ENCODE measurements around the gene DCBLD2.

DCBLD2 gene

DNA sequence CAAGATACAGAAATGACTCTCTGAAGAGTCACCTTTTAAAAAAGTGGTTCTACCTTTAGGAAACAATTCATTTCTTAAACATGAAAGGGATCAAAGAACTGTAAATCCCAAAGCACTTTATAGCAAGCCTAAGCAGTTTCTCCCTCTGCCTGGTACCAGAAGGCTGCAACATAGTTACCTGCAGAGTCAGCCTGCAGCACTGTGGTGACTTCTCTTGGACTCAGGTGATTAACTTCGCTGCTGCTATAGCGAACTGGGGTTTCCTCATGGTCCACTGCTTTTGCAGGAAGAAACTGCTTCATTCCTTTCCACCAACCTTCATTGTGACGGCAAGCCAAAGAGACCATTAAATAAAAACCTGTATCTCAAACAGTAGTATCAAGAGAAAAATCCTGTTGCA, 101.1 kb downstream of the DCBLD2 start:
- TF ChIP-seq, protein P1, sequence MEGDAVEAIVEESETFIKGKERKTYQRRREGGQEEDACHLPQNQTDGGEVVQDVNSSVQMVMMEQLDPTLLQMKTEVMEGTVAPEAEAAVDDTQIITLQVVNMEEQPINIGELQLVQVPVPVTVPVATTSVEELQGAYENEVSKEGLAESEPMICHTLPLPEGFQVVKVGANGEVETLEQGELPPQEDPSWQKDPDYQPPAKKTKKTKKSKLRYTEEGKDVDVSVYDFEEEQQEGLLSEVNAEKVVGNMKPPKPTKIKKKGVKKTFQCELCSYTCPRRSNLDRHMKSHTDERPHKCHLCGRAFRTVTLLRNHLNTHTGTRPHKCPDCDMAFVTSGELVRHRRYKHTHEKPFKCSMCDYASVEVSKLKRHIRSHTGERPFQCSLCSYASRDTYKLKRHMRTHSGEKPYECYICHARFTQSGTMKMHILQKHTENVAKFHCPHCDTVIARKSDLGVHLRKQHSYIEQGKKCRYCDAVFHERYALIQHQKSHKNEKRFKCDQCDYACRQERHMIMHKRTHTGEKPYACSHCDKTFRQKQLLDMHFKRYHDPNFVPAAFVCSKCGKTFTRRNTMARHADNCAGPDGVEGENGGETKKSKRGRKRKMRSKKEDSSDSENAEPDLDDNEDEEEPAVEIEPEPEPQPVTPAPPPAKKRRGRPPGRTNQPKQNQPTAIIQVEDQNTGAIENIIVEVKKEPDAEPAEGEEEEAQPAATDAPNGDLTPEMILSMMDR (IDR thresholded peaks at IDR 0.05; ENCODE audit: unreplicated experiment in 3 of 3): no peak
- peaks cover 75% of the 10 kb centered on the region for H3K36me3 Mint-ChIP-seq (ENCODE audit: low read depth)
- H3K4me1 Mint-ChIP-seq: no peaks in the 10 kb centered on the region
- H3K27me3 Mint-ChIP-seq (ENCODE audit: low read depth): no peaks in the 10 kb centered on the region
- H3K27ac Mint-ChIP-seq: peak overlapping the region; percentile 19 to 80 (median 69)
- H3K9me3 Mint-ChIP-seq: peaks cover 7% of the 10 kb centered on the region
- H3K4me3 Mint-ChIP-seq: no peak overlapping the region

DNA sequence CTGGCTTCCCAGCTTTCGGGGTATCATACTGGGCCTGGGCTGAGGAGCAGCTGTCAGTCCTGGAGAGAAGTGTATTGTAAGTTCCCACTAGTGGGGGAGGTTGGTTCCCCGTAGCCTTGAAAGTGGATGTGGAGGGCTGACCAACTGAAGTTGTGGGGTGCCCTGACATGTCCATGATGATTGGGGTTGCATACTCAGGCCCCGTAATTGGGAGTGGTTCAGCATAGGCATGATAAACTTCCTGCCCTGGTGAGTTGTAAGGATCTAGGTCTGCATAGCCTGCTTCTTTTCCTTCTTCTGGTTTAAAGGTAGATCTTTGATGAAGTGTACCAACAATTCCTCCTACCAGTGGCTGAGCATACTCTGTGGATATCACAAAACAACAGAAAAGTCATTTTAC, 102.0 kb downstream of the DCBLD2 start:
- Mint-ChIP-seq H3K4me1 (no peaks in the 10 kb centered on the region), H3K27ac (peak overlapping the region in 1 of 3 experiments; percentile 48), H3K27me3 (ENCODE audit: low read depth) (no peaks in the 10 kb centered on the region), H3K36me3 (ENCODE audit: low read depth) (peaks cover 73% of the 10 kb centered on the region), H3K4me3 (no peak overlapping the region), H3K9me3 (peaks cover 4% of the 10 kb centered on the region)
- TF ChIP-seq, protein P1 (IDR thresholded peaks at IDR 0.05; ENCODE audit: unreplicated experiment in 3 of 3): no peak

DNA sequence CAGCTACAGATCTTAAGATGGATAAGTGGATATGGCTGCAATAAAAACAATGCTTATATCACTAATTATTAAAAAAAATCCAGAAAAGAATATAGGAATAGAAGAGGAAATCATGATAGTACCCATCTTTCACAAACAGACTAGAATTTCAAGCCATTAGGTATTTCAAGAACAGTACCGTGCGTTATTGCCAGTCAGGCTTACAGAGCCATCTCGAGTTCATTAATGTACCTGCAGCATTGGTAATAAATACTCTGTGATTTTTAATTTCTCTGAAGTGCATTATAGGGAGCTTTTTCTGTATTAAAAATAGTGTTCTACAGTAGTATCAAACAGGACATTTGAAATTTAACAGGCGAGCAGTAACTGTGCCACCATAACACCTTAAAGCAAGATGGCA, 102.7 kb downstream of the DCBLD2 start:
- Mint-ChIP-seq H3K4me1 (no peaks in the 10 kb centered on the region), H3K9me3 (peaks cover 2% of the 10 kb centered on the region), H3K27ac (peak overlapping the region in 2 of 3 experiments; percentile 8 to 33), H3K27me3 (ENCODE audit: low read depth) (no peaks in the 10 kb centered on the region), H3K4me3 (no peak overlapping the region), H3K36me3 (ENCODE audit: low read depth) (peaks cover 70% of the 10 kb centered on the region)
- TF ChIP-seq, protein P1 (IDR thresholded peaks at IDR 0.05; ENCODE audit: unreplicated experiment in 3 of 3): no peak

DNA sequence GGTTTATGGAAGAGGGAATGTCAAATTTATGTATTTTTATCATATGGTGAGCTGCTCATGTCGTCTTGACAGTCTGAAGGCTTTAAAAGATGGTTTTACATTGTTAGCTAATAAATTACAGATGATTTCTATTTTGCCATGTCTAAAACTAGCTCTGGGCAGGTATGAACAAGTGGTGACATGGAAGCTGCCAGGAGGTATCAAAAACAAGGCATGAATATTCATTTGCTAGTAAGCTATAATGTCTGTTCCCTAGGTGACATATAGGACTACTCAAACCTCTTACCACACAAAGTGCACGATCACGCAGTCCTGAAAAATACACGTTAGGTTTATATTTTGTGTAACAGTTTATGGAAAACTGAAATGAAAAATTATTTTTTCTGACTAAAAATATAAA, 103.6 kb downstream of the DCBLD2 start:
- Mint-ChIP-seq H3K4me3 (no peak overlapping the region), H3K36me3 (ENCODE audit: low read depth) (peaks cover 61% of the 10 kb centered on the region), H3K4me1 (no peaks in the 10 kb centered on the region), H3K27me3 (ENCODE audit: low read depth) (no peaks in the 10 kb centered on the region), H3K27ac (peak overlapping the region in 1 of 3 experiments; percentile 54), H3K9me3 (peaks cover 2% of the 10 kb centered on the region)
- TF ChIP-seq, protein P1 (IDR thresholded peaks at IDR 0.05; ENCODE audit: unreplicated experiment in 3 of 3): no peak

DNA sequence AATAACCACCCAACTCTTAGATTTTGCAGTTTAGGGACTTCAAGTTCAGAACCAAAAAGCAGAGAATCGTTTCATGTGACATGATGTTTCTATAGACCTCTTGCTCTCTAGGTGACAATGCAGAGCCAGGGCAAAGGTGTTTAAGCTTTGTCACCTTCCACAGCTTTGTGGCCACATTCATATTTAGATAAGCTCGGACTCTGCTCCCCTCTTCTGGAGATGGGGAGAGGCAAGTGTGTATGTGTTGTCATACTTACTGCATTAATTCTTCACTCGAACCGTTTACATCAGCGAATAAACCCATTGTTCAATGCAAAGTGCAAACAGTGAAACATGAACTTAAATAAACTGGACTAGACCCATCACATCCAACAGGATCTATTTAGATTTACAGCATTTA, 105.2 kb downstream of the DCBLD2 start:
- no peaks in the 10 kb centered on the region for H3K27me3 Mint-ChIP-seq (ENCODE audit: low read depth)
- no peak overlapping the region for H3K4me3 Mint-ChIP-seq
- H3K36me3 Mint-ChIP-seq (ENCODE audit: low read depth): peaks cover 47% of the 10 kb centered on the region
- TF ChIP-seq, protein P1 (IDR thresholded peaks at IDR 0.05; ENCODE audit: unreplicated experiment in 3 of 3): no peak
- H3K27ac Mint-ChIP-seq: no peak overlapping the region
- H3K9me3 Mint-ChIP-seq: no peaks in the 10 kb centered on the region
- no peaks in the 10 kb centered on the region for H3K4me1 Mint-ChIP-seq

DNA sequence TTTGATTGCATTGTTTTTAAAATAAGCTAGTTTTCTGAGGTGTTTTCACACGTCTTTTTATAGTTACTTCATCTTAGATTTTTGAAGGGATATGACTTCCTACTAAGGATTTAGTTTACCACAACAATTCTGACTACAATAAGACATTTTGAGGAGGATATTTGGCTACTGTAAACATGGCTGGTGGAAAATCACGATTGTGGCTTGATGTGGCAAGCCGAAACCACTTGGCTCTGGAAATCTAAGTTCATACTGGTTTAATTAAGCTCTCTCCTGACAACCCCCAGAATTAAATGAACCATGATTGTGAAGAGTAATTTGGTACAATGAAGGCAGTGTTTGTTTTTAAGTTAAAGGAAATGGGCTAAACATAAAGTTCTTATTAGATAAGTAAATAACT, 107.5 kb downstream of the DCBLD2 start:
- no peaks in the 10 kb centered on the region for H3K4me1 Mint-ChIP-seq
- H3K36me3 Mint-ChIP-seq (ENCODE audit: low read depth): peaks cover 28% of the 10 kb centered on the region
- H3K27ac Mint-ChIP-seq: peak overlapping the region in 1 of 3 experiments; percentile 50
- no peaks in the 10 kb centered on the region for H3K9me3 Mint-ChIP-seq
- no peak overlapping the region for H3K4me3 Mint-ChIP-seq
- no peaks in the 10 kb centered on the region for H3K27me3 Mint-ChIP-seq (ENCODE audit: low read depth)
- TF ChIP-seq, protein P1 (IDR thresholded peaks at IDR 0.05; ENCODE audit: unreplicated experiment in 3 of 3): no peak

Measured in nephron (organoid).